Measurements from ENCODE around the gene SPA17.
A peak's percentile ranks its signal among the peaks of the same experiment; 100 is the strongest.

The SPA17 gene

GRCh38 chr11:124643605-124644425, 29.9 kb upstream of the SPA17 start:
- TF ChIP-seq CTCF (IDR thresholded peaks at IDR 0.05; ENCODE audit: insufficient read depth, low read length, missing control alignments): no peak
- CTCF ChIA-PET: interaction anchor here (0.6 to 4.7 kb wide), 42 partner anchors 10 to 809 kb away, joined by 3 to 102 read pairs (median 6); partner anchors contain the start of genes ESAM, MSANTD2, ROBO3 and ROBO4
- POLR2A ChIA-PET: interaction anchor here (0.9 to 2.7 kb wide), 2 partner anchors 21 to 29 kb away, joined by 3 to 10 read pairs; partner anchors contain the start of genes SIAE, SPA17 and TBRG1
- peak; percentile 83 for DNase-seq (ENCODE audit: low read depth, low spot score)
- H3K4me3 ChIP-seq (ENCODE audit: low read depth, low read length): no peak overlapping the region

- DNase-seq (ENCODE audit: low read depth, low spot score): peak; percentile 28
- peak overlapping the region; percentile 36 for H3K4me3 ChIP-seq (ENCODE audit: low read depth, low read length)
- POLR2A ChIA-PET: interaction anchor here (0.7 to 2.7 kb wide), 2 partner anchors 21 to 22 kb away, joined by 3 to 10 read pairs; partner anchors contain the start of gene TBRG1
- TF ChIP-seq CTCF (IDR thresholded peaks at IDR 0.05; ENCODE audit: insufficient read depth, low read length, missing control alignments): peak; percentile 68
- CTCF ChIA-PET: interaction anchor here (0.5 to 4.7 kb wide), 50 partner anchors 9 to 1015 kb away, joined by 3 to 102 read pairs (median 5); partner anchors contain the start of genes ESAM, MSANTD2, ROBO3 and ROBO4
These were observed 29.1 kb upstream of the SPA17 start for GRCh38 chr11:124644426-124645280.

DNA sequence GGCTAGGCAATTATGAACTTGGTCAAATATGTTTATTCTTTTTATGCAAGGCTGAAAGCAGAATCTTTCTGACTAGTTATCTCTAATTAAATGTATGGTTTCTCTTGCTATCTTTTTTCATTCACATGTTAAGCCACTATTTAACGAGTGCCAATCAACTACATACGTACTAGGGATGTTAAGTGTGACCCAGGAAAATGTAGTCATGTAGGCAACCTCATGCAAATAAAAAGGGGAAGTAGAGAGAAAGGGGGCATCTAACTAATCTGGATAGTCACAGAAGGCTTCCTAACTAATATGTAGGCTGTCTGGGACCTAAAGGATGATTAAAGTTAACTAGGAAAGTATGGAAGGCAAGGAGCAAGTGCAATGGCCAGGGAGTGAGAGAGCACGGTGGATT, 27.6 kb upstream of the SPA17 start:
- ChIA-PET POLR2A (no interaction called here), CTCF (interaction anchor here (1.0 to 4.7 kb wide), 7 partner anchors 15 to 221 kb away, joined by 3 to 102 read pairs (median 20); no protein-coding TSS in a partner anchor)
- no peak for TF ChIP-seq CTCF (IDR thresholded peaks at IDR 0.05; ENCODE audit: insufficient read depth, low read length, missing control alignments)
- DNase-seq (ENCODE audit: low read depth, low spot score): no peak
- H3K4me3 ChIP-seq (ENCODE audit: low read depth, low read length): no peak overlapping the region

DNA sequence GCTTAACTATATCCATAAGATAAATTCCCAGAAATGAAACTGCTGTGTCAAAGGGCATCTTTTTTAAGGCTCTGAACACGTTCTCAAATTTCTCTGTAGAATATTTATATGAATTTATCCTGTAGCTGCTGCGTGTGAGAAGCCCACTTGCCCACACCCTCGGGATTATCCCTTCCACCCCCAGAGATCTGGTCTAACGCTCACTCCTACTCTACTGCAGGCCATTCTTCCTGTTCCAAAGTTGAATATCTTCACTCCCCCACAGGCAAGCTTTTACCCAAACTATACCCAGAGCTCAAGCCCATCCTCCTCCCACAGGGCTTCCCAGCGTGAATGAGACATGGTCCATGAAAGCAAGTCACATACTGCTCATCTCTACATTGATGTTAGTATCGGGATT, 25.1 kb upstream of the SPA17 start:
- CTCF ChIA-PET: interaction anchor here (0.6 to 3.2 kb wide), 10 partner anchors 9 to 290 kb away, joined by 3 to 20 read pairs (median 5); no protein-coding TSS in a partner anchor
- no peak for DNase-seq (ENCODE audit: low read depth, low spot score)
- POLR2A ChIA-PET: no interaction called here
- no peak for TF ChIP-seq CTCF (IDR thresholded peaks at IDR 0.05; ENCODE audit: insufficient read depth, low read length, missing control alignments)
- no peak overlapping the region for H3K4me3 ChIP-seq (ENCODE audit: low read depth, low read length)

GRCh38 chr11:124656774-124657630, 16.7 kb upstream of the SPA17 start:
- POLR2A ChIA-PET: no interaction called here
- H3K4me3 ChIP-seq (ENCODE audit: low read depth, low read length): no peak overlapping the region
- TF ChIP-seq CTCF (IDR thresholded peaks at IDR 0.05; ENCODE audit: insufficient read depth, low read length, missing control alignments): no peak
- DNase-seq (ENCODE audit: low read depth, low spot score): no peak
- CTCF ChIA-PET: interaction anchor here (0.9 to 6.9 kb wide), 4 partner anchors 13 to 132 kb away, joined by 3 to 46 read pairs (median 4); no protein-coding TSS in a partner anchor

All from AG04449 (cell line).